K562 (cell line): ENCODE measurements around the gene KLHL18.

Experiments used
- MAZ ChIP-seq, 2 experiments: fragments of 450-650 bp in 1 of 2; sonication (generic) in 1 of 2; formaldehyde crosslinking; IDR thresholded peaks in 1 of 2; conservative IDR thresholded peaks in 1 of 2; 2 replicates each; pipeline versions ENCODE4 v1.4.0 to v1.5.0; 2020; ENCODE audit warnings: mild to moderate bottlenecking in 1 of 2, missing genetic modification reagents in 1 of 2
- ZBTB7A ChIP-seq: IDR thresholded peaks from 2 replicates; pipeline ENCODE4 v1.6.1; 2011; ENCODE audit warnings: low read depth, mild to moderate bottlenecking, low read length, moderate library complexity, borderline replicate concordance; ENCODE audit not compliant: control insufficient read depth
- ZFX ChIP-seq: sonication (generic); formaldehyde crosslinking; IDR thresholded peaks from 2 replicates; pipeline ENCODE4 v1.8.0; 2022; ENCODE audit warnings: mild to moderate bottlenecking, missing genetic modification reagents, moderate library complexity
- ZNF217 ChIP-seq: sonication (generic); formaldehyde crosslinking; IDR thresholded peaks from 2 replicates; pipeline ENCODE4 v1.8.0; 2022; ENCODE audit warnings: mild to moderate bottlenecking, missing genetic modification reagents
- TF ChIP-seq, protein P1 (sequence below): fragments of 450-650 bp; IDR thresholded peaks from 2 replicates; pipeline ENCODE4 v1.6.1; 2018; ENCODE audit not compliant: partially characterized antibody
- TF ChIP-seq, protein P2 (sequence below), 3 experiments: IDR thresholded peaks in 2 of 3; conservative IDR thresholded peaks in 1 of 3; 2 replicates each; pipeline ENCODE4 v1.5.1; 2011 to 2012; ENCODE audit warnings: low read length in 3 of 3, mild to moderate bottlenecking in 3 of 3, control low read depth in 2 of 3, improper control_type of control experiment in 1 of 3, inconsistent platforms in 1 of 3, low read depth in 1 of 3, mixed read lengths in 1 of 3, moderate library complexity in 1 of 3; ENCODE audit not compliant: insufficient read depth in 2 of 3

DNA sequence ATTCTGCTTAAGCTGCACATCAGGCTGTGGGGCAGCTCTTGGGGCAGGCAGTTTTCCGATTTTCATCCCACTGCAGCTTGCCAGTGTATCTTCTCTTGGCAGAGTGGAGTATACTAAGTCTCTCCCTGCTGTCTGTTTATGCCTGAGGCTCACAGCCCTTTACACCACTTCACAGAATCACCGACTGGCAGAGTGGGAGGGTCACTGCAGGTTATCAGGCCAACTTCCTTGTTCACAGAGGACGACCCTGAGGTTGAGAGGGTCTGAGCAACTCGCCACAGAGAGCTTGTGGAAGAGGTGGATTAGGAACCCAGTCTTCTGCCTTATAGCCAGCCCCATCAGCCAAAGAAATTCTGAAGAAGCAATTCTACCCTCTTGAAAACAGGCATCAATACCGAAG, 31.1 kb upstream of the KLHL18 start:
- TF ChIP-seq, protein P1, sequence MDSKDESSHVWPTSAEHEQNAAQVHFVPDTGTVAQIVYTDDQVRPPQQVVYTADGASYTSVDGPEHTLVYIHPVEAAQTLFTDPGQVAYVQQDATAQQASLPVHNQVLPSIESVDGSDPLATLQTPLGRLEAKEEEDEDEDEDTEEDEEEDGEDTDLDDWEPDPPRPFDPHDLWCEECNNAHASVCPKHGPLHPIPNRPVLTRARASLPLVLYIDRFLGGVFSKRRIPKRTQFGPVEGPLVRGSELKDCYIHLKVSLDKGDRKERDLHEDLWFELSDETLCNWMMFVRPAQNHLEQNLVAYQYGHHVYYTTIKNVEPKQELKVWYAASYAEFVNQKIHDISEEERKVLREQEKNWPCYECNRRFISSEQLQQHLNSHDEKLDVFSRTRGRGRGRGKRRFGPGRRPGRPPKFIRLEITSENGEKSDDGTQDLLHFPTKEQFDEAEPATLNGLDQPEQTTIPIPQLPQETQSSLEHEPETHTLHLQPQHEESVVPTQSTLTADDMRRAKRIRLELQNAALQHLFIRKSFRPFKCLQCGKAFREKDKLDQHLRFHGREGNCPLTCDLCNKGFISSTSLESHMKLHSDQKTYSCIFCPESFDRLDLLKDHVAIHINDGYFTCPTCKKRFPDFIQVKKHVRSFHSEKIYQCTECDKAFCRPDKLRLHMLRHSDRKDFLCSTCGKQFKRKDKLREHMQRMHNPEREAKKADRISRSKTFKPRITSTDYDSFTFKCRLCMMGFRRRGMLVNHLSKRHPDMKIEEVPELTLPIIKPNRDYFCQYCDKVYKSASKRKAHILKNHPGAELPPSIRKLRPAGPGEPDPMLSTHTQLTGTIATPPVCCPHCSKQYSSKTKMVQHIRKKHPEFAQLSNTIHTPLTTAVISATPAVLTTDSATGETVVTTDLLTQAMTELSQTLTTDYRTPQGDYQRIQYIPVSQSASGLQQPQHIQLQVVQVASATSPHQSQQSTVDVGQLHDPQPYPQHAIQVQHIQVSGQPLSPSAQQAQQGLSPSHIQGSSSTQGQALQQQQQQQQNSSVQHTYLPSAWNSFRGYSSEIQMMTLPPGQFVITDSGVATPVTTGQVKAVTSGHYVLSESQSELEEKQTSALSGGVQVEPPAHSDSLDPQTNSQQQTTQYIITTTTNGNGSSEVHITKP, result no peak
- TF ChIP-seq, protein P2, sequence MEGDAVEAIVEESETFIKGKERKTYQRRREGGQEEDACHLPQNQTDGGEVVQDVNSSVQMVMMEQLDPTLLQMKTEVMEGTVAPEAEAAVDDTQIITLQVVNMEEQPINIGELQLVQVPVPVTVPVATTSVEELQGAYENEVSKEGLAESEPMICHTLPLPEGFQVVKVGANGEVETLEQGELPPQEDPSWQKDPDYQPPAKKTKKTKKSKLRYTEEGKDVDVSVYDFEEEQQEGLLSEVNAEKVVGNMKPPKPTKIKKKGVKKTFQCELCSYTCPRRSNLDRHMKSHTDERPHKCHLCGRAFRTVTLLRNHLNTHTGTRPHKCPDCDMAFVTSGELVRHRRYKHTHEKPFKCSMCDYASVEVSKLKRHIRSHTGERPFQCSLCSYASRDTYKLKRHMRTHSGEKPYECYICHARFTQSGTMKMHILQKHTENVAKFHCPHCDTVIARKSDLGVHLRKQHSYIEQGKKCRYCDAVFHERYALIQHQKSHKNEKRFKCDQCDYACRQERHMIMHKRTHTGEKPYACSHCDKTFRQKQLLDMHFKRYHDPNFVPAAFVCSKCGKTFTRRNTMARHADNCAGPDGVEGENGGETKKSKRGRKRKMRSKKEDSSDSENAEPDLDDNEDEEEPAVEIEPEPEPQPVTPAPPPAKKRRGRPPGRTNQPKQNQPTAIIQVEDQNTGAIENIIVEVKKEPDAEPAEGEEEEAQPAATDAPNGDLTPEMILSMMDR (IDR thresholded peaks at IDR 0.05 in 2 of 3, conservative IDR thresholded peaks at IDR 0.05 in 1 of 3; ENCODE audit: insufficient read depth in 2 of 3, low read depth in 1 of 3, low read length in 3 of 3), result no peak
- TF ChIP-seq ZBTB7A (no peak), MAZ (CRISPR knock-in tag; conservative IDR thresholded peaks at IDR 0.05 in 1 of 2, IDR thresholded peaks at IDR 0.05 in 1 of 2) (no peak), ZNF217 (no peak), ZFX (CRISPR knock-in tag) (no peak)
